ENCODE data around the gene SPOCK1.

- TF ChIP-seq CTCF (IDR thresholded peaks at IDR 0.05; ENCODE audit: borderline replicate concordance, extremely low read depth, low read length, poor library complexity, severe bottlenecking), result no peak
- TF ChIP-seq EZH2 (IDR thresholded peaks at IDR 0.05; ENCODE audit: borderline replicate concordance, low read depth, low read length, severe bottlenecking), result no peak
These were observed 204.5 kb downstream of the SPOCK1 start for GRCh38 chr5:137294604-137295003.
